Stimulated activated CD4-positive, alpha-beta T cell treated with anti-CD3 and anti-CD28 coated beads, Interleukin-4, amount 100 ng/mL, for 48 hours (primary cell): ENCODE measurements around the gene ZBTB16.

Source experiments
- DNase-seq, 2 donors: peaks; one replicate each; pipeline ENCODE4 v3.0.0-alpha.2; 2020; ENCODE audit warnings: low read depth in 2 of 2

Gene ZBTB16

DNA sequence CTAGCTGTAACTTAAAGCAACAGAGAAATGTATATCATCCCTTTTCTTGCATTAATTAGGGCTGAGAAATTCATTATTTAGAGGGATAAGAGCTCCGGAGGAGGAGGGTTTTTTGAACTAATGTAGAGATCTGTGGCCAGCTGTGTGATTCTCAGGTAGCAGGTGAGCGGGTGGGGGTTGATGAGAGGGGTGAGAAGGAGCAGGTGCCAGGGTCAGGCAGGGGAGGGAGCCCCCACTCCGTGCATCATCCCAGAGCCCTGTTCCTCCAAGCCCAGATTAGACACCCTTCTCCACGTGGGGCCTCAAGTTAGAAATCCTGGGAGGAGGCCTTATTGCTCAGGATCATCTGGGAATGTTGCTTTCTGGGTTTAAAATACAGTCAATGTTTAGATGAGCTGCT is 24.9 kb downstream of the ZBTB16 start:
- DNase-seq = no peak

DNA sequence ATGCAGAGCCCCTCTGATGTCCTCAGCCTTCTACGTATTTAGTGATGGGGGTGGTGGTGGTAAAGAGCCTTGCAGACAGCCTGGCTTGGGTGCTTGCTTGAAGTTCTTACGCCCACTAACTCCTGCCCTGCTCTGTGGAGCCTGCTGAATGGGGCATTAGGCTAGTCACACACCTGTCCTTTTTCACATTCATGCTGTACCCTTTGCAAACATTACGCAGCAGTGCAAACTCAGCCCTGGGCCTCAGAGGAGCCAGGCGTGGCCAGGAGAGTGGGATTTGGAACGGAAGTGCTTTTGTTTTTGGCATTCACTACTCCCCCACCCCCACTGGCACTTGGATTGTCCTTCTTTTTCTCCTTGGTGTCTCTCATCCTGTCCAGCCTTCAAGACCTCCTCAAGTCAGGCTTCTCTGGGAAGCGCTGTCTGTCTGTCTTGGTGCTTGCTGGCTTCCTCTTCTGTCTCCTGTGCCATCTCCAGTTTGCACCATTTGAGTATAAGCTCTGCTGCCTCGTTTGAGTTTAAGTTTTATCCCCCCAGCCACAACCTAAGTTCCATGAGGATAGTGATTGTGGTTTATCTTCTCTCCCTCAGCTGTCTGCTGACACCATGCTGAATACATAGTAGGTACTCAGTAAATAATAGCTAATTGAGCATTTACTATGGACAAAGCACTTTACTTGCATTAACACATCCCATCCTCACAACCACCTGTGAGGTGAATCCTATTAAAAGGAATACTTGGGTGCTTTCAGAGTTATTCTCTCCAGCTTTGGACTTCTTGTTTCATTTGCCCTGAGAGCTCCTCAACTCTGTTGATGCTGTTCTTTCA is 26.7 kb downstream of the ZBTB16 start:
- no peak for DNase-seq

DNA sequence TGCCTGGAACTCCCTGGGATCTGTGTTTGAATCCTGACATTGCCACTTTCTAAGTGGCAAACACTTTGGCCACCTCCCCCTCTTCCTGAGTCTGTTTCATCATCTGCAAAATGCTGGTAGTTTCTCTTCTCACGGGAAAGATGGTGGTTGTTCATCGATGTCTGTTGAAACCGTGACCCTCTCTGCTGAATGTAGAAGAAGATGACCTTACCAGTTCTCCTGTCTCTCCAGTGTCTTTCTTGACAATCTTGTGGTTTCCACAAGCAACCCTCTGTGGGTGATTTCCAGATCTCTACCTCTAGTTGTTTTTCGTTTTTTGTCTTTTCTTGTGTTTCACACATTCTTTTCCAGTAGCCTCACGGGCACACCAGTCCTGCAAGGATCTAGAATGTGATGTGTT is 27.5 kb downstream of the ZBTB16 start:
- no peak for DNase-seq

DNA sequence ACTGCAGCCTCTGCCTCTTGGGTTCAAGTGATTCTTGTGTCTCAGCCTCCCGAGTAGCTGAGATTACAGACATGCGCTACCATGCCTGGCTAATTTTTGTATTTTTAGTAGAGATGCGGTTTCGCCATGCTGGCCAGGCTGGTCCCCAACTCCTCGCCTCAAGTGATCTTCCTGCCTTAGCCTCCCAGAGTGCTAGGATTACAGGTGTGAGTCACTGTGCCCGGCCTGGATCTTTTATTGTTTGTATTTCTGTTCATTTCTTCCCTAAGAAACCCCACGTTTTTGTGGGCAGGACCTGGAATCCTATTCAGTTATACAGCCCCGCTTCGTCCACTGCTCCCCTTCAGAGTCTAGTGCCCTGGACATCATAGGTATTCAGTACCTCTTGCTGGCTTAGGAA is 28.7 kb downstream of the ZBTB16 start:
- DNase-seq = no peak

DNA sequence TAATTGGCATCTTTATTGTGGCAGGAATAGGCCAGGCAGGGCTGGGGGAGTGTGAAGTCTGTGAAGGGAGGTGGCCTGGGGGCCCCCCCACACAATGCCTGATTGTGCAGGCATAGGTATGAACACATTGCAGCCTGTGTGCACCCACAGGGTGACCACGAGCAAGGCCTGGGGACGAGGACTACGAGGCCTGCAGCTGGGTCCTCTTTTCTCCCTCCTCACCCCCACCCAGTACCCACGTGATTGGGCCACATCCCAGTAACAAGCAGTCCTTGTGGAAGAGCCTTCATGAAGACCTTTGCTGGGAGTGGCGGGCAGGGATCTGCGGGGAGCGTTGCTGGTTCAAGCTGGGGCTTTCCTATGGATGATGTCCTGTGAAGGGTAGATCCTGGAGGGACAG is 29.3 kb downstream of the ZBTB16 start:
- DNase-seq = no peak

DNA sequence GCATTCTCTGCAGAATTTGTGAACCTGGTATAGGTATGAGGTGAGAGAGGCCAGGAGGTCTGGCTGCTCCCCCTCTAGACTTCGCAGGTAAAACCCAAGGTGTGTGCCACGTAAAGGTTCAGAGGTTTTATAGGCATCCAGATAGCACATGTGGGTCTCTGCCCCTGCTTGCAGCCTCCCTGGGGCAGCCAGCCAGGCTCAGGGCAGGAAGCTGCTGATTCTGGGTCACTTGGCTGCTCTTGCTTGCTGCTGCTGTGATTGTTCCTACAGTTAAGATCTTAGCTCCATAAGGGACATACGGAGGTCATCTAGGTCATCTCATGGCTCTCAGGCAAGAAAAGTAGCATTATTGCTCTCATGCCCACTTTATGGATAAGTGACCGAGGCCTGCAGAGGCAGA is 30.2 kb downstream of the ZBTB16 start:
- no peak for DNase-seq

DNA sequence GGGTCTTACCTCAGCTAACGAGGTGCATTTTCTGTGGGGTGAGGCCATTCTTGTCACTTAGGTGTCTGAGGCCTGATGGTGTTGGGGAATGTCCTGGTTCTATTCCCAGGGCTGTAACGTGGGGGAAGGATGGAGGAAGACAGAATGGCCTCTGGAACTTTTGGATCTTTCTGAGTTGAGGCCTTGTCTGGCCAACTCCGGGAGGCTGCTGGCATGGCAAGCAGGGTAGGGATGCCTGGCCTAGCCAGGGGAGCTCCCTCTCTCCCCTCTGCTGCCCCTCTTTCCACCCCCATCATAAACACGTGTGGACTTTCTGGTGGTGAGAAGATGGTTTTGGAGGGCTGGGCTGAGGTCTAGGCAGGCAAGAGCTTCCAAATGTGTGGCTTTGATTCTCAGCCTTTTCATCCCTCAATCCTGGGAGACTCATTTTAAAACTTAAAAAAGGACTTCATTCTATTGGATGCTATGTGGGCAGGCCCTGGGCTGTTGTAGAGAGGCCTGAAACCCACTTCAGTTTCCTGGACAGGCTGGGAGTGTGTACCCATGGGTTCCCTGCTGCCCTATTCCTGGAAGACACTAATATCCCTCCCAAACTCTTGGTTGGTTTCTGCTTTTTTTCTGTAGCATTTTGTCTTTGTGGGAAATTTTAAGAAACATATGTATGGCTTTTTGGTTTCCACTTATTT is 30.9 kb downstream of the ZBTB16 start:
- no peak for DNase-seq

DNA sequence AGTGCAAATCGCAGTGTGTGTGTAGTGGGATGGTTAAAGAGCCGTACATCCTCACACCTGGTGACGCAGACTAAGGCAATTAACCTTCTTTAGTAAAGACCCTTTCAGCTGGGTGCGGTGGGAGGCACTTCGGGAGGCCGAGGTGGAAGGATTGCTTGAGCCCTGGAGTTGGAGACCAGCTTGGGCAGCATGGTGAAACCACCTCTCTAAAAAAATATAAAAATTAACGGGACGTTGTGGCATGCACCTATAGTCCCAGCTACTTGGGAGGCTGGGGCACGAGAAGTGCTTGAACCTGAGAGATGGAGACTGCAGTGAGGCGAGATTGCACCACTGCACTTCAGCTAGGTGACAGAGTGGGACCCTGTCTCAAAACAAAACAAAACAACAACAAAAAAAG is 31.5 kb downstream of the ZBTB16 start:
- no peak for DNase-seq

DNA sequence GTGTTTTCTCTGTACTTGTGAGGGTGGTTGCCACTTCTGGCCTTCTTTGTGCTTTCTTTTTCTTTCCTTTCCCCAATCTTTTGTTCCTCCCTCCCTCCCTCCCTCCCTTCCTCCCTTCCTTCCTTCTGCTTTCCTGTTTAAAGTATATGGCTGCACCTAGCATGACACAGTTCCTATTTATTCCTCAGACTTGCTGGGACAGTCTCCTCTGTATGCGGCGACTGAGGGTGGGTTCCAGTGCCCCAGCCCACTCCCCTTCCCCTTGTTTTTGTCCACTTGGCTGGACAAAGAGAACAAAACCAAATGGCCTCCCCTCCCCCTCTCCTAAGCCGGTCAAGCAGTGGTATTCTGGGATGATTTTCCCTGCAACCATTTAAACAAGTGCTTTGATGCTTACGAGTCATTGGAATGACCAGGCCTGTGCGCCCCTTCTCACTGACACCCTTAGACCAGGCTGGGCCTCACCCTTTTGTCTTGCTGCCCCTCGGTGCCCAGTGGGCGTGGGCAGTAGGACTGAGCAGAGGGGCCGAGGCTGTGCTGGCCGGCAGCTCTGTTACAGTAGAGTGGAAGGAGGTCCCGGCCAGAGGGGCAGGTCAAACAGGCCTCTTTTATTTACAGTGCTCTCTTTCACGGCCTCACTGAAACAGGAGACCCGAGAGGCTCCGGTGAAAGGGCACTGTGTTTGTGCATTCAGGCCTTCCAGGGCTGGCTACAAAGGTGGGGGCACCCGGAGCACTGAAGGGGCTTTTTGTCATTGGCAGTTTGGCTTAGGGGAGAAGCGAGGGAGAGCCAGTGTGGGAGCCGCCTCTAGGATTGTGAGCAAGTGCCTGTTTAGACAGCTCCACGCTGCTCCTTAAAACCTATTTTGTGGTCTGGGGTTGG is 32.2 kb downstream of the ZBTB16 start:
- no peak for DNase-seq

DNA sequence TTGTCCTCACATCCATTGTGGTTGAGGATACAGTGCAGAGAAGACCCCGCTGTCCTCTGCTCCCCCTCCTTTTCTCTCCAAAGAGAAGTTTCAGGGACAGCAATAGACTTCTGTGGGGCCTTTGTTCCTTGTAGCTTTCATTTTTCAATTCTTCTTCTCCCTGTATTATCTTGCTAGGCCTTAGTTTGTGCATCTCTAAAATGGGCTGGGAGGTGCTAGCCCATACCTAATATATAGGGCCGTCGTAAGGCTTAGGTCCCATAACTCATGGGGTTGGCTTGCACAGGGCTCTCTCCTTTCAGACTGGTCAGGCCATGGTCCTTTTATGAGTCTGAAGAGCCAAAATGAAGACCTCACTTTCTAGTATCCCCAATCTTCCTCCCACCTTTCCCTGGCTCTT is 33.0 kb downstream of the ZBTB16 start:
- DNase-seq = no peak

DNA sequence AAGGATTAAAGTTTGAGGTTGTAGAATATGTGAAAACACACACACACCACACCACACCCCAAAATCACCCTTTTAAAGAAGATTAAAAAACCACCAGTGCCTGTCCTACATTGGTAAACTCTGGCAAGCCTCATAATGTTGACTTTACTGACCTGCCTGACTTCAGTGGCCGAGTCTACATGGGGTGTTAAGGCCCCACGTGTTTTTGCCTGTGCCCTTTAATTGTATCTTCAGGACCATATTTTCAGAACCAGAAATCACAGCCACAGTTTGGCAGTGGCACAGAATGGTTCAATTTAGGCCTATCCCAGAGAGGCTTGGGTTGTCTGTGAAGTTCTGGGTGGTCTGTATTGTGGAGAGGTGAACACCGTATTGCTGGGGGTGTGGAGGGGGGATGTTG is 33.4 kb downstream of the ZBTB16 start:
- no peak for DNase-seq

DNA sequence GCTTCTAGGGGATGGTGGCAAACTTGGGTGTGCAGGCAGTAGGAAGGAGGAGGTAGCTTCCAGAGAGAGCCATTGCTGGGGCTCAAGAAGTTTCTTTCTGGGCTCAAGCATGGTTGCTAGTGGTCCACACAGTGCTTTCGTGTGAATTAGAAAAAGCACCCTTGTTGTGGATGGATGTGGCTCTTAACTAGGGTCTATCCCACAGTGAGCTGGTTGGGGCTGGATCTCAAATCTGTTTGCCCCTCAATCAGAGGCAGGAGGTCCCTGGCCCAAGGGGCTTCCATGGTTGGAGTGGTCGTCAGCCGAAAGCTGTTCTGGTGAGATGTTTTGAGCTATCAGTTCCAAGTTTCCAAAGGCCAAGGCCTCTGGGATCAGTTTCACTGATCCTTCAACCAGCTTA is 35.0 kb downstream of the ZBTB16 start:
- no peak for DNase-seq

DNA sequence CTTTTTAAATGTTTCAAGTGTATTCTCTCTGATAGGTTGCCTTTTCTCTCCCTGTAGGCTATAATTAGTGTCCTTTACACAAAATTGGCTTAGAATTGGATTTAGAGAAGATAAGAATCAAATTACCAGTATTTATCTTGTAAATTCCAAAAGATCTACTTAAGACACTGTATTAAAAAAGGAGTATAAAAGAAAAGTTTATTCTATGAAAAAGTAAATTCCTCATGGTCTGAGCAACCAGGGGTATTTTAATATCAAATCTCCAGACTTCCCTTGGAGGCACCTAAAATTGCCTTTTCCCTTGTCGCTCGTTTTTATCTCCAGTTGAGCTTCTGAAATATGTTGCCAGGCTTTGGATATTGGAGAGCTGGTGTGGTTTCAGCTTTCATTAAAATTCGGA is 36.4 kb downstream of the ZBTB16 start:
- DNase-seq = no peak

DNA sequence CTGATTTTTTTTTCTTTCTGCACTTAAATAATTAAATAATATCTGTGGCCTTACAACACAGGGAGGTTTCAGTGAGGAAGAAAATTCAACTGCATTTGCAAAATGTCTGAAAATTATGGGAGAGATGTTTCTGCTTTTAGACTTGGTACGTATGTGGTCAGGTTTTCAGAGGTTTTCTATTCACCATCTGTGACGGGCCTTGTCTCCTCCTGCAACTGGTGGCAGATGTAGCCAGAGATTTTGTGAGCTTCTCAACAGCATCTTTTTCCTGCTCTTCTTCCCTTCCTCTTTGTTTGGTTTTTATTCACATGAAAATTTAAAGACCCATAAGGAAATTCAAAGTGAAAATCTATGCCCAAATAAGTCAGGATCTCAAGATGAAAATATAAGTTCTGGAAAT is 38.3 kb downstream of the ZBTB16 start:
- DNase-seq = no peak

DNA sequence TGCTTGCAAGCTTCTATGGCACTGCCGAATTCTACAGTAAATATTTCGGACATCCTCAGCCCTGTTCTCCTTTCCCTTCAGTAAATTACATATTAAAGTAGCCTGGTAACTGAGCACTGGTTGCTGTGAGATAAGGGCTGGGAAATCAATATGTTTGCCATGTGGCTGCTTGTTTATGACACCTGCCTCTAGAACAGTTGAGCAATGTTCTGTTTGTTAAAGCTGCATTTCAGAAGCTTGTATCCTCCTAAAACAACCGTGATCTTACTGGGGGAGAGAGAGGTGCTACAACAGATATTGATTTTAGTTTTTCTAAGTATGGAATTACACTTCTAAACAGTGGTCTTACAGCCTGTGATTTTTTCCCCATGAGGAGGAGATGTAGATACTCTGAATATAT is 39.4 kb downstream of the ZBTB16 start:
- DNase-seq = no peak

DNA sequence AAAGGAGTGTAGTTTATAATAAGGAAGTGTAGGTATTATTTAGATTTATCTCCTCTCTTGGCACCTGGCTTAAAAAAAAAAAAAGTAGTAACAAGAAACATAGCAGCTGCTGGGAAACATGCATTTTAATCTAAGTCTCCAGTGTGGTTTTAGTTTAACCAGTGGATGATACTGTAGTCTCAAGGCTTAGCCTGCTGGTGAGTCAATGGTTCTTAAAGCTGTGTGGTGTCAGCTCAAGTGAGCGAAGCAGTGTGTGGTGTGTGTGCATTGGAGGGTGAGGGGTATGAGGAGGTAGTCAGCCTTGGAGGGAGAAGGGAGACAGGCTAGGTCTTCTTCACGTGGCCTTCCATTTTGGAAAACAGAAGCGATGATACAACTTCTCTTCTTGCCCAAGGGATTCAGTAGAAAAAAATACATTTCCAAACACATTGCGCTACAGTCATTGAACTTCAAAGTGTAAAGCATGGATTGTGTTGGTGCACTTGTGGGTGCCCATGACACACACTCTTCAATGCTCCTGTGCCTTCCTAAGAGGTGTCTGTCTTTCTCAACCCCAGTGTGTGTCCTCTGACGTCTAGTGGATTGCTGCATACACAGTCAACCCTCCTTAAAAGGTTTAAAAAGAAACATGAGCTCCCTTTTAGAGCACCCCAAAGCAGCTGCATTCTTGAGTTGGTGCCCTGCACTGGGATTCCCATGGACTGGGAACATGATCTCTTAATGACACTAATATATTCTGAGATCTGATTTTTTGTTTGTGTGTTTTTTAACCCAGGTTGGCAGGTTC is 40.1 kb downstream of the ZBTB16 start:
- no peak for DNase-seq

DNA sequence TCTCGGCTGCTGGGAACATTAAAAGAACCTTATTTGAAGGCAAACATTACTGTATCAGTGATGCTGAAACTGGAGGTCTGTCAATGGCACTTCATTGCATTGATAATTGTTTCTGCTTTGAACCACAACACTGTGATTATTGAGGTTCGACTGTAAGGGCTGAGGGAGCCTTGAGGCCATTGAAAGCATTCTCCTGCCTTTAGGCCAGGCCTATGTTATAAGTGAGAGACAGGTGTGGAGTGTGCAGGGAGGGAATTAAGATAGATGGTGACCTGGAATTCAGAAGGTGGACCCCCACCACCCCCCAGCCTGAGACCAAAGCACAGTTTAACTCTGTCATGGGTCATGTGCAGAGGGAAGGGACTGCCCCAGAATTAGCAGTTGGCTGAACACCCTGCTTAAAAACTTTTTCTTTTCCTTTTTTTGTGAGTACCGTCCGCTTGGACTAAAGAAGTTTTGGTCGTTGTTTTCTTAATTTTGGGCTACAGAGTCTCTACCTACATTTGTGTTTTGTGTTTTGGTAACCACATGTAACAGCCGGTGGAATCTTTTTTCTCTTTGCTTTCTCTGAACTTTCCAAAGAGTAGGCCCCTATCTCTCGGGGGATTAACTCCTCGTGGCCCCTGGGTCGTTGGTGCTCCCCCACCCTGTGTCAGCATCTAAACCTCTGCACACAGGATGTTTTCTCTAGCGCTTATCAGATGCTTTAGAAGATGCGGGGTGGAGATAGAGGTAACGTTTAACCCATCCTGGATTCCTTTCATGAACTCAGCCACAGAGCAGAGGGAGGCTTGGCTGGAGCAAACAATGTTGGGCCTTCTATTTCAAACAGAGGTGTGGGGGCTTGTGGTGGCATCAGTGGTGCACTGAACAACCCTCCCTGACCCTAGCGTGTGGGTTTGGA is 43.7 kb downstream of the ZBTB16 start:
- DNase-seq = no peak

DNA sequence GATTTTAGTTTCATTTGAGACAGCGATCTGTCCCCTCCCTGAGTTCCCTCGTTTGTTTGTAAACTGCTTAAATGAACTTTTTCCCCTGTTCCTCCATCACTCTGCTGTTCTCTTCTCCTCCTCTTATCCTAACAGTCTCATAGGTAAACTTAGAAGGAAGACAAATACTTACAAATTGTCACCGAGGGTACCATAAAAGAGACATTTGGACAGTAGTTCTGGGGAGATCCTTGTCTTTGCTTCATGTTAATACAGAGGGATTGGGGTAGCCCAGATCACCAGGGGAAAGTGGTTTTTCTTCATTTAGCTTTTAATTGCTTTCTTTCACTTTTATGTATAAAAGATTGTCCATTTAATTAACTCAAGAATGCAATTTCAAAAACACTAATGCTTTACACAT is 46.1 kb downstream of the ZBTB16 start:
- DNase-seq = no peak

DNA sequence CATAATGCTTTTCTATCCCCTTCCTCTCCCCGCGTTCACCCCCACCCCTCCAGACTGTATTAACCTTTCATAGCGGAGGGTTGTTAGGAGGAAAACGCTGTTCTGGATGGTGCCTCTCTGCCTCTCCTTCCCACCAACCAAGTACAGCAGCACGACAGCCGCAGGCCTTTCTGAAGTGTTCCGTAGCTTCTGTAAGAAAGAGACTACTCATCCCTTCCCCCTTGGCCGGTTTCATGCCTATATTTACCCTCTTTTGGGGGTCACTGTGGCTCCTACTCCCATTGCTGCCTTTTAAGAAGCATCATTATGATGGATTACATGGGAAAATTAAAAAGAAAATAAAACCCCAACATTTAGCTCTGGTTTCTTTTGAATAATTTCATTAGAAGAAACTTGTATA is 46.5 kb downstream of the ZBTB16 start:
- DNase-seq = no peak

DNA sequence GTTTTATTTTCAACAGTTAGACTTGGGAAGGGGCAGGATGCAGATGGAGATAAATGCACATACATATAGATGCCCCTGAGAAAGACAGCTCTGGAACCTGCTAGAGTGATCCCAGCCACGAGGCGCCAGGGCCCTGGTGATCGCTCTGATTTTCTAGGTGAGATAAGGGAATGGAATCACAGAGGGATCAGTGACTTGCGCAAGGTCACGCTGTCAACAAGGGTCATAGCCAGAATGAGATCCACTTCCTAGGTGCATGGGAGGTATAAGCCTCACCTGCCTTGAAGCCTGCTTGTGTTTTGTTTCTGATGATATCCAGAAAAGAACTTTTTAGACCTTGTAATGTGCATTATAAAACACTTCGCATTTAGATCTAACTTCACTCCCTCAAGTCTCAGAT is 47.5 kb downstream of the ZBTB16 start:
- no peak for DNase-seq
